ENCODE measurements around the gene LSM2. TPM values are rescaled to one million over a fixed set of nuclear protein-coding genes. Genes with fewer than 3 reads are reported as not detected.
"Not testable (repeated sequence)": the region's sequence is repeated elsewhere in the genome, so short reads cannot be mapped to it uniquely, and the experiment has no call there.

LSM2 gene
- total RNA-seq, 1 donor from 2014 or later = 68.2 TPM

- no peak for DNase-seq
- peak overlapping the region; percentile 91 for H3K27ac Mint-ChIP-seq (ENCODE audit: unreplicated experiment)
- peaks cover 4% of the 10 kb centered on the region for H3K36me3 Mint-ChIP-seq (ENCODE audit: unreplicated experiment)
- H3K9me3 Mint-ChIP-seq (ENCODE audit: unreplicated experiment) = peaks cover 10% of the 10 kb centered on the region
- H3K27me3 Mint-ChIP-seq (ENCODE audit: unreplicated experiment) = peaks cover 4% of the 10 kb centered on the region
- H3K4me1 Mint-ChIP-seq (ENCODE audit: low read depth, unreplicated experiment) = peaks cover 8% of the 10 kb centered on the region
- no peak for TF ChIP-seq CTCF (IDR thresholded peaks at IDR 0.05; ENCODE audit: partially characterized antibody, unreplicated experiment)
- peak overlapping the region; percentile 82 for H3K4me3 Mint-ChIP-seq (ENCODE audit: unreplicated experiment)
Measured at GRCh38 chr6:31813465-31813849, 6.7 kb upstream of the LSM2 start.

- Mint-ChIP-seq H3K27ac (ENCODE audit: unreplicated experiment) (no peak overlapping the region), H3K4me1 (ENCODE audit: low read depth, unreplicated experiment) (peaks cover 6% of the 10 kb centered on the region), H3K9me3 (ENCODE audit: unreplicated experiment) (peaks cover 3% of the 10 kb centered on the region), H3K36me3 (ENCODE audit: unreplicated experiment) (no peaks in the 10 kb centered on the region), H3K4me3 (ENCODE audit: unreplicated experiment) (no peak overlapping the region), H3K27me3 (ENCODE audit: unreplicated experiment) (peaks cover 4% of the 10 kb centered on the region)
- TF ChIP-seq CTCF (IDR thresholded peaks at IDR 0.05; ENCODE audit: partially characterized antibody, unreplicated experiment) = no peak
- DNase-seq = no peak
Measured at GRCh38 chr6:31811645-31812044, 4.9 kb upstream of the LSM2 start.

- not testable (repeated sequence) for H3K4me1 Mint-ChIP-seq (ENCODE audit: low read depth, unreplicated experiment); H3K9me3 Mint-ChIP-seq (ENCODE audit: unreplicated experiment); H3K27me3 Mint-ChIP-seq (ENCODE audit: unreplicated experiment); H3K27ac Mint-ChIP-seq (ENCODE audit: unreplicated experiment); H3K4me3 Mint-ChIP-seq (ENCODE audit: unreplicated experiment); DNase-seq; H3K36me3 Mint-ChIP-seq (ENCODE audit: unreplicated experiment)
Measured at GRCh38 chr6:31808599-31808998, 1.8 kb upstream of the LSM2 start.

- Mint-ChIP-seq H3K4me3 (ENCODE audit: unreplicated experiment) (peak overlapping the region; percentile 97), H3K4me1 (ENCODE audit: low read depth, unreplicated experiment) (peaks cover 4% of the 10 kb centered on the region), H3K27me3 (ENCODE audit: unreplicated experiment) (no peaks in the 10 kb centered on the region), H3K9me3 (ENCODE audit: unreplicated experiment) (peaks cover 6% of the 10 kb centered on the region), H3K27ac (ENCODE audit: unreplicated experiment) (peak overlapping the region; percentile 78), H3K36me3 (ENCODE audit: unreplicated experiment) (no peaks in the 10 kb centered on the region)
- no peak for DNase-seq
- no peak for TF ChIP-seq CTCF (IDR thresholded peaks at IDR 0.05; ENCODE audit: partially characterized antibody, unreplicated experiment)
Measured at GRCh38 chr6:31805939-31806469, 762 bp downstream of the LSM2 start.

- DNase-seq; H3K36me3 Mint-ChIP-seq (ENCODE audit: unreplicated experiment); H3K4me1 Mint-ChIP-seq (ENCODE audit: low read depth, unreplicated experiment); H3K27me3 Mint-ChIP-seq (ENCODE audit: unreplicated experiment); H3K9me3 Mint-ChIP-seq (ENCODE audit: unreplicated experiment); H3K27ac Mint-ChIP-seq (ENCODE audit: unreplicated experiment); H3K4me3 Mint-ChIP-seq (ENCODE audit: unreplicated experiment): not testable (repeated sequence)
Measured at GRCh38 chr6:31801031-31801927, 5.5 kb downstream of the LSM2 start.

- Mint-ChIP-seq H3K27me3 (ENCODE audit: unreplicated experiment) (peaks cover 4% of the 10 kb centered on the region), H3K27ac (ENCODE audit: unreplicated experiment) (no peak overlapping the region), H3K36me3 (ENCODE audit: unreplicated experiment) (no peaks in the 10 kb centered on the region), H3K4me3 (ENCODE audit: unreplicated experiment) (no peak overlapping the region), H3K9me3 (ENCODE audit: unreplicated experiment) (peaks cover 10% of the 10 kb centered on the region), H3K4me1 (ENCODE audit: low read depth, unreplicated experiment) (no peaks in the 10 kb centered on the region)
- no peak for DNase-seq
- TF ChIP-seq CTCF (IDR thresholded peaks at IDR 0.05; ENCODE audit: partially characterized antibody, unreplicated experiment) = no peak
Measured at GRCh38 chr6:31799781-31800180, 7.0 kb downstream of the LSM2 start.
